Measurements from ENCODE around the gene TADA3.
A peak's percentile ranks its signal among the peaks of the same experiment; 100 is the strongest.
"Not testable (repeated sequence)": the region's sequence is repeated elsewhere in the genome, so short reads cannot be mapped to it uniquely, and the experiment has no call there.

Gene TADA3

DNA sequence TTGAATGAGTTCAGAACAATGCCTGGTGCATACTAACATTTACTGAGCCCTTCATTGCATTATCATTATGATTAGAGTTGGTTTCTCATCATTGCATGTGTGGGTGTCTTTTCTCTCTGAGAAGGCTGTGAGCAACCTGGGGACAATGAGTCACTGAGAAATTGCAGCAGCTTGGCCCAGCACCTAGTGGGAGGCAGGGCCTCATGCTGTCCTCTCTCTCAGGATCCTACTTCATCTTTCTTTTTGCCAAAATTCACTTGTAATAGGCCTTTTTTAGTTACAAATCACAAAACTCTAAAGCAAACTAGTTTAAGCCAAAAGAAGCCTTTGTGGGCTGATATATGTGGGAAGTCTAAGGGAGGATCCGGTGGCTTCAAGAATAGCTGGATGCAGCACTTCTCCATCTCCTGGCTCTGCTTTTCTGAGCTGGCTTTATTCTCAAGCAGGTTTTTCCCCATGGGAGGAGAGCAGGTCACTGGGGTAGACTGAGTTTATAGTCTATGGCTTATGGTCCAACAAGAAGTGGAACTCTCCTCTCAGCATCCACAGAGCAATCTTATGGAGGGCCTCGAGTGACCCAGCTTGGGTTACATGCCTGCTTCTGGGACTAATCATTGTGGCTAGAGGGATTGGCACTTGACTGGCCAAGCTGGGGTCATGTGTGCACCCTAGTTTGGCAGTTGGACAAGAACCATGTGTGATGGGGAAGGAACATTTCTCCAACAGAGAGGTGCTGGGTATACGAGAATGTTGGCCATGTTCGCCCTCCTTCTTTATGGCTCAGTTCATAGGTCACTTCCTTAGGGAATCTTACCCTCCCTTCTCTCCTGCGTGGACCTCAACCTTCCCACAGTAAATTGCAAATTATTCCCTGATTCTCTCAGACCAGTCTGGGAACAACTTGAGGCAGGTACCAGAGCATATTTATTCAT is 13.9 kb downstream of the TADA3 start:
- Histone ChIP-seq H3K4me3 (ENCODE audit: insufficient read length, low read depth) (no peak overlapping the region), H3K9ac (ENCODE audit: insufficient read length, low read depth) (no peak overlapping the region), H3K4me1 (ENCODE audit: insufficient read depth, insufficient read length) (peaks cover 5% of the 10 kb centered on the region), H3K27me3 (ENCODE audit: insufficient read depth, insufficient read length) (no peaks in the 10 kb centered on the region), H3K9me3 (ENCODE audit: insufficient read depth, low read length) (no peaks in the 10 kb centered on the region), H3K36me3 (ENCODE audit: insufficient read depth, insufficient read length, low read length) (peaks cover 30% of the 10 kb centered on the region)
- DNase-seq (ENCODE audit: low read depth, low spot score) = no peak
- TF ChIP-seq SUZ12 (IDR thresholded peaks at IDR 0.05; ENCODE audit: extremely low read depth, insufficient read depth, insufficient read length) (no peak), YY1 (IDR thresholded peaks at IDR 0.05; ENCODE audit: insufficient read depth, insufficient read length) (no peak), ZNF274 (IDR thresholded peaks at IDR 0.05; ENCODE audit: low read depth, low read length) (no peak)

- no peak for DNase-seq (ENCODE audit: low read depth, low spot score)
- no peaks in the 10 kb centered on the region for H3K9me3 ChIP-seq (ENCODE audit: insufficient read depth, low read length)
- no peaks in the 10 kb centered on the region for H3K27me3 ChIP-seq (ENCODE audit: insufficient read depth, insufficient read length)
- H3K4me1 ChIP-seq (ENCODE audit: insufficient read depth, insufficient read length) = peaks cover 5% of the 10 kb centered on the region
- H3K9ac ChIP-seq (ENCODE audit: insufficient read length, low read depth) = no peak overlapping the region
- H3K36me3 ChIP-seq (ENCODE audit: insufficient read depth, insufficient read length, low read length) = peaks cover 27% of the 10 kb centered on the region
- no peak overlapping the region for H3K4me3 ChIP-seq (ENCODE audit: insufficient read length, low read depth)
- no peak for TF ChIP-seq SUZ12 (IDR thresholded peaks at IDR 0.05; ENCODE audit: extremely low read depth, insufficient read depth, insufficient read length)
- no peak for TF ChIP-seq ZNF274 (IDR thresholded peaks at IDR 0.05; ENCODE audit: low read depth, low read length)
- TF ChIP-seq YY1 (IDR thresholded peaks at IDR 0.05; ENCODE audit: insufficient read depth, insufficient read length) = no peak
Measured at GRCh38 chr3:9777694-9778021, 14.6 kb downstream of the TADA3 start.

- Histone ChIP-seq H3K9me3 (ENCODE audit: insufficient read depth, low read length) (no peaks in the 10 kb centered on the region), H3K4me1 (ENCODE audit: insufficient read depth, insufficient read length) (peaks cover 5% of the 10 kb centered on the region), H3K36me3 (ENCODE audit: insufficient read depth, insufficient read length, low read length) (peaks cover 22% of the 10 kb centered on the region), H3K4me3 (ENCODE audit: insufficient read length, low read depth) (no peak overlapping the region), H3K27me3 (ENCODE audit: insufficient read depth, insufficient read length) (no peaks in the 10 kb centered on the region), H3K9ac (ENCODE audit: insufficient read length, low read depth) (no peak overlapping the region)
- DNase-seq (ENCODE audit: low read depth, low spot score) = no peak
- TF ChIP-seq YY1 (IDR thresholded peaks at IDR 0.05; ENCODE audit: insufficient read depth, insufficient read length) (no peak), SUZ12 (IDR thresholded peaks at IDR 0.05; ENCODE audit: extremely low read depth, insufficient read depth, insufficient read length) (no peak), ZNF274 (IDR thresholded peaks at IDR 0.05; ENCODE audit: low read depth, low read length) (no peak)
Measured at GRCh38 chr3:9776896-9777693, 15.2 kb downstream of the TADA3 start.

DNA sequence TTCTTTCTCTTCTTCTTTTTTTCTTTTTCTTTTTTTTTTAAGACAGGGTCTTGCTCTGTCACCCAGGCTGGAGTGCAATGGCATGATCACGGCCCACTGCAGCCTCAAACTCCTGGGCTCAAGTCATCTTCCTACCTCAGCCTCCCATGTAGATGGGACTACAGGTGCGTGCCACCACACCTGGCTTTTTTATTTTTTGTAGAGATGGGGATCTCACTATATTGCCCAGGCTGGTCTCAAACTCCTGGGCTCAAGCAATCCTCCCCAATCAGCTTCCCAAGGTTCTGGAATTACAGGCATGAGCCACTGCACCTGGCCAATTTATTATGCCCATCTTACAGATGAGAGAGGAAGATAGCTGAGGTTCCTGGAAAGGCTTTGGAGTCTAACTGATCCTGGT is 21.3 kb downstream of the TADA3 start:
- not testable (repeated sequence) for H3K4me1 ChIP-seq (ENCODE audit: insufficient read depth, insufficient read length); H3K9ac ChIP-seq (ENCODE audit: insufficient read length, low read depth); H3K9me3 ChIP-seq (ENCODE audit: insufficient read depth, low read length); H3K4me3 ChIP-seq (ENCODE audit: insufficient read length, low read depth); DNase-seq (ENCODE audit: low read depth, low spot score); H3K36me3 ChIP-seq (ENCODE audit: insufficient read depth, insufficient read length, low read length)
- peaks cover 13% of the 10 kb centered on the region for H3K27me3 ChIP-seq (ENCODE audit: insufficient read depth, insufficient read length)

DNA sequence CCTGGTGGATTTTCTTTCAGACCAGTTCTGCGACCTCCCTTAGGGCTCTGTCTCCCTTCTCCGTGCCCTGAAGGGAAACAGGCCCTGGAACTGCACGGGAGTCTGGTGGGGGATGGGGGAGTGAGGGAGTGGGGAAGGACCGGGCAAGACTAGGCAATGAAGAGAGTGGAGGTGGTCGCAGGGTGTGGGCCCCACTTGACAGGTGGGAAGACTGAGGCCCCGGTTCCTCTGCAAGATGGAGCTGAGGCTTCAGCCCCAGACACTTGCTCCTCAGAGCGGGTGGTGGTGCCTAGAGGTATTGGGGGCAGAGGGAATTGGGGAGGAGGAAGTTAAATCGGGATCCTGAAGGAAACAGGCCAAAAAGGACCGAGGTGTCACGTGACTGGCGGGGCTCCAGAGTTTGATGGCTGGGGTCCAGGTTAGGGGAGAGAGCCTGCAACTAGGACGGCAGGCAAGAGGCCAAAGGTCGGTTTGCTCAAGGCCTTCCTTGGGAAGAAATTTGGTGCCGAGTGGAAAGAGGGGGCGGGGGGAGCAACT is 21.9 kb downstream of the TADA3 start:
- TF ChIP-seq YY1 (IDR thresholded peaks at IDR 0.05; ENCODE audit: insufficient read depth, insufficient read length) (no peak), SUZ12 (IDR thresholded peaks at IDR 0.05; ENCODE audit: extremely low read depth, insufficient read depth, insufficient read length) (no peak), ZNF274 (IDR thresholded peaks at IDR 0.05; ENCODE audit: low read depth, low read length) (no peak)
- Histone ChIP-seq H3K36me3 (ENCODE audit: insufficient read depth, insufficient read length, low read length) (peaks cover 6% of the 10 kb centered on the region), H3K4me1 (ENCODE audit: insufficient read depth, insufficient read length) (peaks cover 11% of the 10 kb centered on the region), H3K4me3 (ENCODE audit: insufficient read length, low read depth) (peak overlapping the region; percentile 35), H3K9ac (ENCODE audit: insufficient read length, low read depth) (peak overlapping the region; percentile 79), H3K9me3 (ENCODE audit: insufficient read depth, low read length) (no peaks in the 10 kb centered on the region), H3K27me3 (ENCODE audit: insufficient read depth, insufficient read length) (peaks cover 13% of the 10 kb centered on the region)
- no peak for DNase-seq (ENCODE audit: low read depth, low spot score)

DNA sequence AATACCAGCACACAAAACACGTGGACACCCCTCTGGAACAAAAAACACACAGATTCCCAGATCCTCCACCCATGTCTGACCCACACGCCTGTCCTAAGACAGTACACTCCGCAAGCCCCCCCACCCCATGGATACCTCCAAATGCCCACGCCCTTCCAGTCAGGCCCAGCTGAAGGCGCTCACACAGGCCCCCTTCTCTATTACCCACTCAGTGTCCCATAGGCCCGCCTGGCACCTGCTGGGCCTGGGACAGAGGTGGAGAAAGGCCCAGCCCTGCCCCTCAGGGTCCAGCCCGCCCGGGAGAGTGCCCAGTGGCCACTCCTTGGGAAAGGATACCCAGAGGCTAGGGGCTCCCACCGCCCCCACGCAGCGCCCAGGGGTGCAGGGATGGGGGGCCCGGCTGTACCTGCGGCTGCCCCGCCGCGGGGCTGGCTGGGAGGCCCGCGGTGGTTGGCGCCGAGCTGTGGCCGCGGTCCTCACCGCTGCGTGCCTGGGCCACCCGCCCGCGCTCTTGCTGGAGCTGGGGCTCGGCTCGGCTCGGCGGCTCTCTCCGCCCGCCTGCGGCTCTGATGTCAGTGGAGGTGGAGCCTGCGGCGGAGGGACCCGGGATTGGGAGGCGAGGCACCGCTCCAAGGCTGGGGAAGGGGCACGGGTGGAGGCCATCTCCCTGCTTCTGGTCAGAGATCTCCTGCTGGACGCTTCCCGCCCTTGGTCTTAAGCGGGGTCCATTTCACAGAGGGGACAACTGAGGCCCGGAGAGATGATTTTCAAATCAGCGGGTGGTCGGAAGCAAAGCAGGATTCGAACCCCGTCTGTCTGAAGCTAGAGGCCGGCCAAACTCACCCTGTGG is 22.6 kb downstream of the TADA3 start, which contains the start of gene CAMK1:
Gene CAMK1 (minus strand): TSS at position 522 of the 850 bp plus-strand sequence. CDS start 2,198 bp downstream, outside the sequence.
- Histone ChIP-seq H3K36me3 (ENCODE audit: insufficient read depth, insufficient read length, low read length) (peaks cover 8% of the 10 kb centered on the region), H3K27me3 (ENCODE audit: insufficient read depth, insufficient read length) (peaks cover 13% of the 10 kb centered on the region), H3K9me3 (ENCODE audit: insufficient read depth, low read length) (no peaks in the 10 kb centered on the region), H3K9ac (ENCODE audit: insufficient read length, low read depth) (peak within 1 kb of the TSS; percentile 79), H3K4me1 (ENCODE audit: insufficient read depth, insufficient read length) (peaks cover 11% of the 10 kb centered on the region), H3K4me3 (ENCODE audit: insufficient read length, low read depth) (peak within 1 kb of the TSS; percentile 35)
- DNase-seq (ENCODE audit: low read depth, low spot score) = no peak
- TF ChIP-seq ZNF274 (IDR thresholded peaks at IDR 0.05; ENCODE audit: low read depth, low read length) (no peak), YY1 (IDR thresholded peaks at IDR 0.05; ENCODE audit: insufficient read depth, insufficient read length) (no peak), SUZ12 (IDR thresholded peaks at IDR 0.05; ENCODE audit: extremely low read depth, insufficient read depth, insufficient read length) (no peak)
